Measurements from ENCODE around the gene GAS6.

DNA sequence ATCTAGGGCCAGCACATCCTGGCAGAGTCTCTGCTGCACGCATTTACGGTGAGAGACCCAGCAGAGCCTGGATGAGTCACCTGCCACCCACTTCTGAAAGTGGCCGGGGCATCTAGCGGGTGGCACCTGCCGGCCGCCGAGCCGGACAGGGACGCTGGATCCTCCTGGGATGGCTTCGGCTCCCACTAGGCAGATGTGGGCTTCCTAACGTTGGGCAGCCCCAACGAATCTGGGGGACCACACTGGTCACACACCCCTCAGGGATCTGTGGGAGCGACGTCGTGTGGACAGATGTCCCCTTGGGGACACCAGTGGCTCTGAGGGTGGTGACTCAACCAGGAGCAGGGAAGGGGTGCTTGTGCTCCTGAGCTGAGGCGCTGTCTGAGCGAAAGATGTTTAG is 72.7 kb downstream of the GAS6 start:
- TF ChIP-seq, protein P1, sequence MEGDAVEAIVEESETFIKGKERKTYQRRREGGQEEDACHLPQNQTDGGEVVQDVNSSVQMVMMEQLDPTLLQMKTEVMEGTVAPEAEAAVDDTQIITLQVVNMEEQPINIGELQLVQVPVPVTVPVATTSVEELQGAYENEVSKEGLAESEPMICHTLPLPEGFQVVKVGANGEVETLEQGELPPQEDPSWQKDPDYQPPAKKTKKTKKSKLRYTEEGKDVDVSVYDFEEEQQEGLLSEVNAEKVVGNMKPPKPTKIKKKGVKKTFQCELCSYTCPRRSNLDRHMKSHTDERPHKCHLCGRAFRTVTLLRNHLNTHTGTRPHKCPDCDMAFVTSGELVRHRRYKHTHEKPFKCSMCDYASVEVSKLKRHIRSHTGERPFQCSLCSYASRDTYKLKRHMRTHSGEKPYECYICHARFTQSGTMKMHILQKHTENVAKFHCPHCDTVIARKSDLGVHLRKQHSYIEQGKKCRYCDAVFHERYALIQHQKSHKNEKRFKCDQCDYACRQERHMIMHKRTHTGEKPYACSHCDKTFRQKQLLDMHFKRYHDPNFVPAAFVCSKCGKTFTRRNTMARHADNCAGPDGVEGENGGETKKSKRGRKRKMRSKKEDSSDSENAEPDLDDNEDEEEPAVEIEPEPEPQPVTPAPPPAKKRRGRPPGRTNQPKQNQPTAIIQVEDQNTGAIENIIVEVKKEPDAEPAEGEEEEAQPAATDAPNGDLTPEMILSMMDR (IDR thresholded peaks at IDR 0.05; ENCODE audit: borderline replicate concordance, extremely low read depth, low read length, poor library complexity, severe bottlenecking) = no peak
- TF ChIP-seq EZH2 (IDR thresholded peaks at IDR 0.05; ENCODE audit: borderline replicate concordance, low read depth, low read length, severe bottlenecking) = no peak

Data from DND-41 (cell line).